T follicular helper cell (primary cell): Measurements from ENCODE around the gene KCNJ12.
"Not testable (repeated sequence)": the region's sequence is repeated elsewhere in the genome, so short reads cannot be mapped to it uniquely, and the experiment has no call there.

Source experiments
- DNase-seq: peaks from one replicate; pipeline ENCODE4 v3.0.0-alpha.2; 2020; ENCODE audit warnings: low read depth

Gene KCNJ12

GRCh38 chr17:21452377-21453143, 76.4 kb downstream of the KCNJ12 start:
- peak; percentile 8 for DNase-seq

GRCh38 chr17:21453144-21453898, 77.2 kb downstream of the KCNJ12 start:
- no peak for DNase-seq

GRCh38 chr17:21454006-21454405, 77.8 kb downstream of the KCNJ12 start:
- DNase-seq: not testable (repeated sequence)

- no peak for DNase-seq
Measured at GRCh38 chr17:21454441-21454840, 78.3 kb downstream of the KCNJ12 start.

- no peak for DNase-seq
Measured at GRCh38 chr17:21455761-21456160, 79.6 kb downstream of the KCNJ12 start.

GRCh38 chr17:21456449-21456848, 80.3 kb downstream of the KCNJ12 start:
- not testable (repeated sequence) for DNase-seq

- DNase-seq: peak; percentile 84
Measured at GRCh38 chr17:21457051-21458026, 81.2 kb downstream of the KCNJ12 start.

GRCh38 chr17:21458054-21458453, 81.9 kb downstream of the KCNJ12 start:
- DNase-seq: no peak

GRCh38 chr17:21459536-21459935, 83.4 kb downstream of the KCNJ12 start:
- no peak for DNase-seq

- DNase-seq: no peak
Measured at GRCh38 chr17:21460358-21460757, 84.2 kb downstream of the KCNJ12 start.

GRCh38 chr17:21462237-21462636, 86.1 kb downstream of the KCNJ12 start:
- no peak for DNase-seq

- DNase-seq: no peak
Measured at GRCh38 chr17:21463204-21463661, 87.1 kb downstream of the KCNJ12 start.

- no peak for DNase-seq
Measured at GRCh38 chr17:21463779-21464407, 87.7 kb downstream of the KCNJ12 start.

GRCh38 chr17:21464611-21465021, 88.5 kb downstream of the KCNJ12 start:
- DNase-seq: no peak

GRCh38 chr17:21466550-21466949, 90.4 kb downstream of the KCNJ12 start:
- DNase-seq: no peak

GRCh38 chr17:21467196-21467595, 91.0 kb downstream of the KCNJ12 start:
- no peak for DNase-seq

- DNase-seq: no peak
Measured at GRCh38 chr17:21467739-21468490, 91.8 kb downstream of the KCNJ12 start.
